Large intestine (tissue), 3 donors: Measurements from ENCODE around the gene ASTN2. TPM values are rescaled to one million over a fixed set of nuclear protein-coding genes. Genes with fewer than 3 reads are reported as not detected.

Experiments used
- DNase-seq, 2 donors: peaks; one replicate each; pipeline versions ENCODE4 v3.0.0 to v3.0.0-alpha.2; 2013
- H3K27ac ChIP-seq: one replicate; pipeline ENCODE4 v1.5.1; 2013; ENCODE audit warnings: low read length
- H3K27me3 ChIP-seq: 2 replicates; pipeline ENCODE4 v1.6.1; 2013; ENCODE audit warnings: low read length; ENCODE audit not compliant: control insufficient read depth, insufficient read depth
- H3K36me3 ChIP-seq: 2 replicates; pipeline ENCODE4 v1.6.1; 2013; ENCODE audit warnings: low read length; ENCODE audit not compliant: control insufficient read depth, insufficient read depth
- H3K4me1 ChIP-seq: one replicate; pipeline ENCODE4 v1.6.1; 2013; ENCODE audit warnings: low read length; ENCODE audit not compliant: control insufficient read depth, insufficient read depth
- H3K4me3 ChIP-seq: one replicate; pipeline ENCODE4 v1.5.1; 2013; ENCODE audit warnings: low read length
- H3K9me3 ChIP-seq: one replicate; pipeline ENCODE4 v1.6.1; 2013; ENCODE audit warnings: mild to moderate bottlenecking, low read depth, low read length, moderate library complexity; ENCODE audit not compliant: control insufficient read depth
- WGBS: methylation state at CpG from one replicate; pipeline ENCODE4 v1.1.5; 2013; ENCODE audit warnings: low lambda C conversion rate; ENCODE audit not compliant: insufficient coverage; 5-methylcytosine and 5-hydroxymethylcytosine counted together
- polyA plus RNA-seq: library from polyadenylated mRNA; unstranded; fragments of 120-200 nt; gene quantifications from one replicate; pipeline ENCODE4 v1.2.1, GENCODE V29; 2013

The ASTN2 gene
- polyA plus RNA-seq, 1 donor = 11.4 TPM

GRCh38 chr9:117365438-117365837 lies 49.4 kb downstream of the ASTN2 start:
- Histone ChIP-seq H3K9me3 (no peaks in the 10 kb centered on the region), H3K36me3 (no peaks in the 10 kb centered on the region), H3K27ac (no peak overlapping the region), H3K27me3 (no peaks in the 10 kb centered on the region), H3K4me3 (no peak overlapping the region), H3K4me1 (no peaks in the 10 kb centered on the region)
- no CpG with 5 or more reads among the region's 3 CpGs for WGBS
- DNase-seq = no peak

- WGBS = no CpG with 5 or more reads among the region's 4 CpGs
These were observed 51.9 kb downstream of the ASTN2 start for GRCh38 chr9:117363006-117363405.

GRCh38 chr9:117359910-117360309 lies 54.9 kb downstream of the ASTN2 start:
- Histone ChIP-seq H3K27me3 (no peaks in the 10 kb centered on the region), H3K27ac (no peak overlapping the region), H3K4me3 (no peak overlapping the region), H3K9me3 (no peaks in the 10 kb centered on the region), H3K36me3 (no peaks in the 10 kb centered on the region), H3K4me1 (no peaks in the 10 kb centered on the region)
- WGBS = 83% methylated on average over 2 of the region's 5 CpGs
- no peak for DNase-seq

More at GRCh38 chr9:117363006-117363405, 51.9 kb downstream of the ASTN2 start:
- Histone ChIP-seq H3K9me3 (no peaks in the 10 kb centered on the region), H3K27me3 (no peaks in the 10 kb centered on the region), H3K36me3 (no peaks in the 10 kb centered on the region), H3K27ac (no peak overlapping the region), H3K4me3 (no peak overlapping the region), H3K4me1 (no peaks in the 10 kb centered on the region)
- no peak for DNase-seq

GRCh38 chr9:117355542-117355941 lies 59.3 kb downstream of the ASTN2 start:
- WGBS = no CpG with 5 or more reads among the region's 3 CpGs

GRCh38 chr9:117354997-117355396 lies 59.9 kb downstream of the ASTN2 start:
- DNase-seq = no peak
- Histone ChIP-seq H3K4me3 (no peak overlapping the region), H3K27me3 (no peaks in the 10 kb centered on the region), H3K4me1 (no peaks in the 10 kb centered on the region), H3K9me3 (no peaks in the 10 kb centered on the region), H3K27ac (no peak overlapping the region), H3K36me3 (no peaks in the 10 kb centered on the region)

More at GRCh38 chr9:117355542-117355941, 59.3 kb downstream of the ASTN2 start:
- no peak for DNase-seq
- Histone ChIP-seq H3K4me1 (no peaks in the 10 kb centered on the region), H3K9me3 (no peaks in the 10 kb centered on the region), H3K4me3 (no peak overlapping the region), H3K27ac (no peak overlapping the region), H3K27me3 (no peaks in the 10 kb centered on the region), H3K36me3 (no peaks in the 10 kb centered on the region)

- no CpG with 5 or more reads among the region's 1 CpG for WGBS
- Histone ChIP-seq H3K27me3 (no peaks in the 10 kb centered on the region), H3K4me1 (no peaks in the 10 kb centered on the region)
These were observed 60.5 kb downstream of the ASTN2 start for GRCh38 chr9:117354244-117354847.

GRCh38 chr9:117344892-117345660 lies 69.8 kb downstream of the ASTN2 start:
- Histone ChIP-seq H3K9me3 (no peaks in the 10 kb centered on the region), H3K4me3 (no peak overlapping the region), H3K27me3 (no peaks in the 10 kb centered on the region), H3K36me3 (no peaks in the 10 kb centered on the region), H3K27ac (no peak overlapping the region), H3K4me1 (no peaks in the 10 kb centered on the region)
- DNase-seq = no peak
- no CpG with 5 or more reads among the region's 4 CpGs for WGBS

More at GRCh38 chr9:117354244-117354847, 60.5 kb downstream of the ASTN2 start:
- Histone ChIP-seq H3K9me3 (no peaks in the 10 kb centered on the region), H3K27ac (no peak overlapping the region), H3K36me3 (no peaks in the 10 kb centered on the region), H3K4me3 (no peak overlapping the region)
- DNase-seq = no peak

GRCh38 chr9:117343427-117343826 lies 71.4 kb downstream of the ASTN2 start:
- no peak for DNase-seq
- Histone ChIP-seq H3K9me3 (no peaks in the 10 kb centered on the region), H3K4me3 (no peak overlapping the region), H3K36me3 (no peaks in the 10 kb centered on the region), H3K27ac (no peak overlapping the region), H3K27me3 (no peaks in the 10 kb centered on the region), H3K4me1 (no peaks in the 10 kb centered on the region)
- WGBS = no CpG with 5 or more reads among the region's 1 CpG

- no peaks in the 10 kb centered on the region for H3K27me3 ChIP-seq
- WGBS = 80% methylated on average over 1 of the region's 2 CpGs
- H3K36me3 ChIP-seq = no peaks in the 10 kb centered on the region
- no peak for DNase-seq
- H3K9me3 ChIP-seq = no peaks in the 10 kb centered on the region
- no peak overlapping the region for H3K4me3 ChIP-seq
- H3K27ac ChIP-seq = no peak overlapping the region
- H3K4me1 ChIP-seq = no peaks in the 10 kb centered on the region
These were observed 73.7 kb downstream of the ASTN2 start for GRCh38 chr9:117341151-117341550.

- no peaks in the 10 kb centered on the region for H3K4me1 ChIP-seq
- H3K27ac ChIP-seq = no peak overlapping the region
- no peak overlapping the region for H3K4me3 ChIP-seq
- no peaks in the 10 kb centered on the region for H3K27me3 ChIP-seq
- H3K36me3 ChIP-seq = no peaks in the 10 kb centered on the region
- no peak for DNase-seq
- no peaks in the 10 kb centered on the region for H3K9me3 ChIP-seq
- no CpG with 5 or more reads among the region's 4 CpGs for WGBS
These were observed 74.4 kb downstream of the ASTN2 start for GRCh38 chr9:117340422-117340821.
